HCT116 (cell line): ENCODE results near the gene PARVB.

Source experiments
- ATF3 ChIP-seq: IDR thresholded peaks from 2 replicates; pipeline ENCODE4 v1.6.1; 2012
- CTCF ChIP-seq, 3 experiments: fragments of 200-600 bp in 1 of 3; sonication (generic) in 1 of 3; IDR thresholded peaks in 2 of 3; conservative IDR thresholded peaks in 1 of 3; 2 replicates each; pipeline ENCODE4 v1.5.1; 2012 to 2017; ENCODE audit warnings: low read depth in 2 of 3, low read length in 2 of 3, antibody characterized with exemption in 1 of 3, borderline replicate concordance in 1 of 3, control low read depth in 1 of 3, mild to moderate bottlenecking in 1 of 3, mixed read lengths in 1 of 3, mixed run types in 1 of 3, moderate library complexity in 1 of 3; ENCODE audit not compliant: insufficient read depth in 1 of 3
- EZH2 ChIP-seq: fragments of 200-600 bp; sonication (generic); IDR thresholded peaks from 2 replicates; pipeline ENCODE4 v1.6.1; 2017; ENCODE audit warnings: antibody characterized with exemption, mixed run types
- JUND ChIP-seq: IDR thresholded peaks from 2 replicates; pipeline ENCODE4 v1.6.1; 2012
- MAX ChIP-seq: IDR thresholded peaks from 2 replicates; pipeline ENCODE4 v1.6.1; 2012
- POLR2A ChIP-seq: IDR thresholded peaks from 2 replicates; pipeline ENCODE4 v1.7.0; 2011; ENCODE audit warnings: borderline replicate concordance; ENCODE audit not compliant: insufficient read depth, insufficient read length; ENCODE audit errors: extremely low read depth
- POLR2AphosphoS5 ChIP-seq: IDR thresholded peaks from 2 replicates; pipeline ENCODE4 v1.6.1; 2011; ENCODE audit warnings: mild to moderate bottlenecking, low read depth, low read length, moderate library complexity
- RAD21 ChIP-seq: IDR thresholded peaks from 2 replicates; pipeline ENCODE4 v1.6.1; 2012; ENCODE audit warnings: low read depth, mild to moderate bottlenecking
- REST ChIP-seq: IDR thresholded peaks from 2 replicates; pipeline ENCODE4 v1.6.1; 2012; ENCODE audit warnings: low read depth
- SIN3A ChIP-seq: IDR thresholded peaks from 2 replicates; pipeline ENCODE4 v1.6.1; 2012; ENCODE audit warnings: low read depth
- SP1 ChIP-seq: IDR thresholded peaks from 2 replicates; pipeline ENCODE4 v1.6.1; 2012; ENCODE audit warnings: low read depth
- YY1 ChIP-seq: IDR thresholded peaks from 2 replicates; pipeline ENCODE4 v1.6.1; 2011; ENCODE audit warnings: low read length, low read depth, moderate library complexity, mild to moderate bottlenecking; ENCODE audit not compliant: insufficient replicate concordance; ENCODE audit errors: extremely low read depth
- ZNF274 ChIP-seq: fragments of 200-500 bp; sonication (Bioruptor generic); IDR thresholded peaks from 2 replicates; pipeline ENCODE4 v1.6.1; 2014; ENCODE audit warnings: mild to moderate bottlenecking, low read depth, low read length, inconsistent platforms

DNA sequence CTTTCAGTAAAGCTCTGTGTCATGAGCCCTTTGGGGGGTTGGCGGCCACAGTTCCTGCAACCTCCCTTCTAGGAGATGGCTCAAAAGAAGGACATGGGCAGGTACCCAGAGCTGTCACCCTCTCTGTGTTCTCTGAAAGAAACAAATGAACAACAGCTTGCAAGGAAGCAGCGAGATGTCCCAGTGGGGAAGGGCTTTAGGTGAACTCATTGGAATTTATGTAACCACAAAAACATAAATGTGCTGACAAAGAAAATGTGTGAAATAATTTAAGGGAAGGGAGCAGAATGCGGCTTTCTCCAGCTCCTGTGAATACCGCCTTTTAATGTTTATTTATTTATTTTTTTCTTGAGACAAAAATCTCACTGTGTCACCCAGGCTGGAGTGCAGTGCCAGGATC, 159.9 kb downstream of the PARVB start:
- TF ChIP-seq ATF3 (no peak), YY1 (no peak), CTCF (IDR thresholded peaks at IDR 0.05 in 2 of 3, conservative IDR thresholded peaks at IDR 0.05 in 1 of 3; ENCODE audit: borderline replicate concordance in 1 of 3, insufficient read depth in 1 of 3, low read depth in 2 of 3, low read length in 2 of 3) (no peak), EZH2 (no peak), RAD21 (no peak), POLR2A (no peak), SP1 (no peak), POLR2AphosphoS5 (no peak), ZNF274 (no peak), MAX (no peak), REST (no peak), SIN3A (no peak), JUND (no peak)
